ENCODE results near the gene KRTAP4-5.
"Not testable (repeated sequence)": the region's sequence is repeated elsewhere in the genome, so short reads cannot be mapped to it uniquely, and the experiment has no call there.

The KRTAP4-5 gene

GRCh38 chr17:41145261-41145660 is 4.4 kb downstream of the KRTAP4-5 start:
- DNase-seq = no peak

DNA sequence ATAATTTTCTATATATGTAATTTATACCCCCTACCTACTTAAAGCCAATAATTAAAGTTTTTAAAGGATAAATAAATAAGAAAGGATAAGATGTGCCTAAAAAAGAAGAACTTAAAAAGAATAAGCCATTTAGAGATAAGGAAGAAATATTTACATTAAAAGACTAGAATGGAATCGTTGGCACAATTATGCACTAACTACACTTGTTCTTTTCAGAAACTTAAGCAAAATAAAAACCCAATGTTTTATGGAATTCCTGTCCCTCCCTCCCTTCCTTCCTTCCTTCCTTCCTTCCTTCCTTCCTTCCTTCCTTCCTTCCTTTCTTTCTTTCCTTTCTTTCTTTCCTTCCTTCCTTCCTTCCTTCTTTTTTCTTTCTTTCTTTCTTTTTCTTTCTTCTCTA is 4.8 kb downstream of the KRTAP4-5 start:
- DNase-seq = no peak

- DNase-seq = no peak
Observed at GRCh38 chr17:41141361-41141760, 8.3 kb downstream of the KRTAP4-5 start.

DNA sequence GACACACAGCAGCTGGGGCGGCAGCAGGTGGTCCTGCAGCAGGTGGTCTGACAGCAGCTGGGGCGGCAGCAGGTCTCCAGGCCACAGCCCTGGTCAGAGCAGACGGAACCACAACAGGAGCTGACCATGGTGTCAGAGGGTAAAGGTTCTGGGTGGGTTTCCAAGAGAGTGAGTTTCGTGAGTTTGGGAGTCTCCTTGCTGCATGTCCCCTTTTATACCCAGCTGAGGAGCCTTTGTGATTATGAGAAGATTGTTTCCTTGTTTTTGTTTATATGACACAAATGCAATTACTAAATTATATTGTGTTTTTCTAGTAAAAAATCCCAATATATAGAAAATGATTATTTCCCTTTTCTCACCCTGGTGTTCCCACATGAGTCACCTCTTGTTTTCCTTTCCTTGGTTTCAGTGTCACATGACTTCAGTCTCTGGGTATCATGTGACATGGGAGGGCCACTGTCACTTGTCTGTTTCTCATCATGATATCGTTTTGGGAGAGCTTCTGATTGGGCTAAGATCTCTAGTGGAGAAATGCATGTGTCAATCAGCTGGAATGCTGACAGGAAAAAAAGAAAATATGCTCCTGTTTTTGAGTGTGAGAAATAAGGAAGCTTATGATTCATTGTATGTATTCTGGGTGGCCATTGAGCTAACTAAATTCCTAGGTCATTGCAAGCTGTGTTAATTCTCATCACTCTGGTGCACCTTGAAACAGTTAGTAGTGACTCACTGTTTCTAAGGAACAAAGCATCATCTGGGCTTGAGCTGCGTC is 9.1 kb downstream of the KRTAP4-5 start, which contains the start of gene KRTAP4-6:
Gene KRTAP4-6 (minus strand): TSS at position 185 of the 772 bp plus-strand sequence. CDS start 57 bp downstream, at position 128.
- DNase-seq = no peak

DNA sequence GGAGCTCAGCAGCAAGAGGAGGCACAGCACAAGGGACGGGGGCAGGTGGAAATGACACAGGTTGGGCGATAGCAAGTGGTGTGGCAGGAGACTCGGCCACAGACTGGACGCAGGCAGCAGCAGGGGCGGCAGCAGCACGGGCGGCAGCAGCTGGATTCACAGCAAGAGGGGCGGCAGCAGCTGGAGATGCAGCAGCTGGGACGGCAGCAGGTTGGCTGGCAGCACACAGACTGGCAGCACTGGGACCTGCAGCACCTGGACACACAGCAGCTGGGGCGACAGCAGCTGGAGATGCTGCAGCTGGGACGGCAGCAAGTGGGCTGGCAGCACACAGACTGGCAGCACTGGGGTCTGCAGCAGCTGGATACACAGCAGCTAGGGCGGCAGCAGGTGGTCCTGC is 9.8 kb downstream of the KRTAP4-5 start:
- not testable (repeated sequence) for DNase-seq

- no peak for DNase-seq
Observed at GRCh38 chr17:41133880-41134735, 15.5 kb downstream of the KRTAP4-5 start.

DNA sequence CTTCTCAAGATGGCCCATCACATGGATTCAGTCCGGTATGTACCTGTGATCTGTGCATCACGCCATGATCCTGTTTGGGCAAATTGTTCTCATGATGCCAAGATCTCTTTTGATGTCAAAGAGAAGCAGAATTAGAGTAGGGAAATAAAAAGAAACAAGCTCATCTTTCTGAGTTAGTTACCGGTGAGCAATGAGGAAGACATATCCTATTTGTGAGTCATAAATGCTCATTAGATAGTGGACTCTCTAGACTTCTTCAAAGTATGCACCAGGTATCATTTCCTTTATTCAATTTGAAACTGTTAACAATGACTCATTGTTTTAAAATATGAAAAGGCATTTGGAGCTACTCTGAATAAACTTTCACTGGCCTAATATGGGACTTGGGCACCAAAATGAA is 17.6 kb downstream of the KRTAP4-5 start:
- no peak for DNase-seq

DNA sequence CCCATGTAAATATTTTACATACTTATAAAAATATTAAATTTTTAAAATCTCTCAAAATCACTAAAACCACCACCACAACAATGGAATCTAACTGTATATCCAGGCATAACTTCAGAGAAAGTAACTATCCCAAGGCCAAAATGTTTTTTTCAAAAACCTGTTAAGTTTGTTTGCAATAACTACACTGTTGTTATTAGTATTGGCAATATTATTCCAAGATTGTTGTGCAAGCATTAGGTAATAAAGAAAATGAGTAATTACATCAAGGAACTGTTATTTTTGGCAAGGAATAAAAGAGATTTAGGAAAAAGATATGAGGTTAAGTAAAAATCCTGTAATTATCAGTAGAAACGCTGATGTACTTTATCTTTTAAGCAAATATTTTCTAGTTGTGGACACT is 22.3 kb downstream of the KRTAP4-5 start:
- DNase-seq = no peak

GRCh38 chr17:41126412-41126811 is 23.2 kb downstream of the KRTAP4-5 start:
- DNase-seq = no peak

DNA sequence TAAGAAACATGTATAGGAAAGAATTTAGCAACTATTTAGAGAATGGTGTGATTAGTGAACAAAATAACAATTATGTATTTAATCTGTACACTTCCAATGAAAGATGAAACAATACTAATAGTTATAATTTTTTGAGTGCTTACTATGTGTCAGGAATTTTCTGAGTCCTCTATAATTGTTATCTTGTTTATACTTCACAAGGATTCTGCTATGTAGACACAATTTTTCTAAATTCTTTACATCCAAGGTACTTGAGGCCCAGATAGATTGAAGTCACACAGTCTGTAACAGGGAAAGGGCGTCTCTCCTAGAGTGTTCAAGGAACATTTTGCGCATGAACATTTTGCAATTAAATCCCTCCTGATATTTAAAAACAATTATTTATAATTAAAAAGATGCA is 24.6 kb downstream of the KRTAP4-5 start:
- no peak for DNase-seq

DNA sequence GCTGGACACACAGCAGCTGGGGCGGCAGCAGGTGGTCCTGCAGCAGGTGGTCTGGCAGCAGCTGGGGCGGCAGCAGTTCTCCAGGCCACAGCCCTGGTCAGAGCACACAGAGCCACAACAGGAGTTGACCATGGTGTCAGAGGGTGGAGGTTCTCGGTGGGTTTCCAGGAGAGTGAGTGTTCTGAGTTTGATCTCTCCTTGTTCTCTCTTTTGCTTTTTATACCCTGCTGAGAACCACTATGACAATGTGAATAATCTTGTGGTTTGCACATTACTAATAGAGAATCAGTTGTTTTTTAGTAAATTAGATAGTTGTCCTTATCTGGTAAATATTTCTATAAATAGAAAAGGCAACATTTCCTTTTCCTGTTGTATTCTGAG is 25.6 kb downstream of the KRTAP4-5 start, which contains the start of gene KRTAP4-12:
Gene KRTAP4-12 (minus strand): TSS at position 192 of the 381 bp plus-strand sequence. CDS start 60 bp downstream, at position 132.
- DNase-seq = not testable (repeated sequence)

GRCh38 chr17:41123292-41123990 is 26.2 kb downstream of the KRTAP4-5 start:
- not testable (repeated sequence) for DNase-seq

- DNase-seq = no peak
Observed at GRCh38 chr17:41121742-41122141, 27.9 kb downstream of the KRTAP4-5 start.

DNA sequence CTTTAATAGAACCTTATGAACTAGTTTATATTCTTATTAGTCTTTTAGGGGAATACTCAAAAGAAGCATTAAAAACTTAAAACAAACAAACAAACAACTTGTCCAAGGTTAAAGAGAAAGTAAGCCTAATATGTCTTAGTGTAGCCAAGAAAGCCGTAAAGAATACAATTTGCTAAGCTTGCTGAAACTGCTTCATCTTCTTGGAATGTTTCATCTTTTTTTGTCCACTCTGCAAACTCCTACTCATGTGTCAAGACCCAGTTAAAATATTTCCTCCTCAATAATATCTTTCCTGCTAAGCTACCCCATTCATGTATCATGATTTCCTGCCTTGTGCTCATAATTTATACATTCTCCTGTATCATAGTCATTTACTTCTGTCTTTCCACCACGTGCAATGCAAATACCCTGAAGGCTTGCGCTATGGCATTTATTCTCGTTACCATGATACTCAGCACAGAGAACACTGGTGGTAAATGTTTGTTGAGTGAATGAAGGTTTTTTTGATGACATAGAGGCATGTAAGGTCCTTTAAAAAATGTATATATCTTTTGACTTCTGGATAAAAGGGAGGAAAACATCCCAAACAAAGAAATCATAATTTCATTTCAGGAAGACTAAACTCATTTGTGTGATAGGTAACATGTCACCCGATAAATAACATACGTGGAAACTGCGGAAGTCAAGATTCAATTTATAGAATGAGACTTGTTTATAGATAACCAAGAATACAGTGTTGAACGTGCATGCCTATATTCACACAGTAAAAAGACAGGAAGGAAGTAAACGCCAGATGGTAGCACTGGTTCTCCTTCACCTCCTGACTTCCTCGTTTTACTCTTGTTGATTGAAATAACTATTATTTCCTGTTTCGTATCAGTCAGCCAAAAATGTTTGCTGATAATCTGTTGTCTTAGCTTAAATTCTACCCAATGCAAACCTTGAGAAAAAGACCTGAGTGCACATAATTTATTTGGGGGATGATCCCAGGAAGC is 29.6 kb downstream of the KRTAP4-5 start:
- DNase-seq = peak in 1 of 2 donors; percentile 13

GRCh38 chr17:41118721-41119120 is 30.9 kb downstream of the KRTAP4-5 start:
- no peak for DNase-seq

DNA sequence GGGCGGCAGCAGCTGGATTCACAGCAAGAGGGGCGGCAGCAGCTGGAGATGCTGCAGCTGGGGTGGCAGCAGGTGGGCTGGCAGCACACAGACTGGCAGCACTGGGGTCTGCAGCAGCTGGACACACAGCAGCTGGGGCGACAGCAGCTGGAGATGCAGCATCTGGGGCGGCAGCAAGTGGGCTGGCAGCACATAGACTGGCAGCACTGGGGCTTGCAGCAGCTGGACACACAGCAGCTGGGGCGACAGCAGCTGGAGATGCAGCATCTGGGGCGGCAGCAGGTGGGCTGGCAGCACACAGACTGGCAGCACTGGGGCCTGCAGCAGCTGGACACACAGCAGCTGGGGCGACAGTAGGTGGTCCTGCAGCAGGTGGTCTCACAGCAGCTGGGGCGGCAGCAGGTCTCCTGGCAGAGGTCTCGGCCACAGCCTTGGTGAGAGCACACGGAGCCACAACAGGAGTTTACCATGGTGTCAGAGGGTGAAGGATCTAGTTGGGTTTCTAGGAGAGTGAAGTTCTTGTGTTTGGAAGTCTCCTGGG is 31.7 kb downstream of the KRTAP4-5 start, which contains the start of gene KRTAP4-11:
Gene KRTAP4-11 (minus strand): TSS at position 528 of the 541 bp plus-strand sequence. CDS start 58 bp downstream, at position 470.
- not testable (repeated sequence) for DNase-seq

DNA sequence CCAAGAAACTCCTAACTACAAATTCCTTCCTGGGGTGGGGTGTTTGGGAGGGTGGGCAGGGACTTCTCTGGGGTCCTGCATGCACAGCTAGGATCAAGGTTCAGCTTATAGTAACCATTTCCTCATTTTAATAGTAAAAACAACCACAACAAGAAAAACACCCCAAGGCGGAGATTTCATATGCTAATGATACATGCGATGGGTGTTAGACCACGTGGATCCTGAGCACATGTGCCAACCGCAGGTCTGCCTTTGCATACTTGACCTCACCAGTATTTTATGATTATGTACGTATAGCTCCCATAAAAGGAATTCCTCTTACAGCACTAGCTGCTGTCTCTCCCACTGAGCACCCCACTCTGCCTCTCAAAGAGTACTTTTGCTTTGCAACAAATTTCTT is 33.3 kb downstream of the KRTAP4-5 start:
- peak in 1 of 2 donors; percentile 52 for DNase-seq

DNA sequence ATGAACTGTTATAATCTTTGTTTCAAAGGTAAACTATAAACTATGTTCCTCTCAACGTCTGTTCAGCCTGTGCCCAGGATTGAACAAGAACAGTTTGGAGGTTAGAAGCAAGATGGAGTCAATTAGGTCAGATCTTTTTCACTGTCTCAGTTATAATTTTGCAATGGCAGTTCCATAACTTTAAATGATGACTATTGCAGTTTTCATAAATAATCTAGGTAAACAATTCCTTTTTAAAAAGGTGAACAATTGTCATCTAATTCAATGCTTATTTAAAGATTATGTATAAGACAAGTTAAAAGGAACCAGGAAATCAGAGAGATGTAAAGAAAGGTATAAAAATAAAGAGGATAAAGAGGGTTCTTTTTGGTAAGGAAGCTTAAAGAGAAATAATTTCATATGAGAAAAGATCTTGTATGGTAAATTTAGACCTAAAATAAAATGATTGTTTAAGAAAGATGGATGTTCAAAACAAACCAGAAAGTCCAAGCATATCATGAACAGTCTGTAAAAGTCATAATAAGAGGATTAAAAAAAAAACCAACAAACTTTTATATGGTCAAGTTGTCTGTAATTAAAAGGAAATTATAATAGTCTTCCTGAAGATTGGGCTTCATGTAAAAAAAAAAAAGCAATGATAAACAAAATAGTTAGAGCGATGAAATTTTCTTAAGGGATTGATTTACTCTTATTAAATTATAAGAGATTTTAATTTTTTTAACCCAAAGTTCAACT is 38.3 kb downstream of the KRTAP4-5 start:
- DNase-seq = no peak

DNA sequence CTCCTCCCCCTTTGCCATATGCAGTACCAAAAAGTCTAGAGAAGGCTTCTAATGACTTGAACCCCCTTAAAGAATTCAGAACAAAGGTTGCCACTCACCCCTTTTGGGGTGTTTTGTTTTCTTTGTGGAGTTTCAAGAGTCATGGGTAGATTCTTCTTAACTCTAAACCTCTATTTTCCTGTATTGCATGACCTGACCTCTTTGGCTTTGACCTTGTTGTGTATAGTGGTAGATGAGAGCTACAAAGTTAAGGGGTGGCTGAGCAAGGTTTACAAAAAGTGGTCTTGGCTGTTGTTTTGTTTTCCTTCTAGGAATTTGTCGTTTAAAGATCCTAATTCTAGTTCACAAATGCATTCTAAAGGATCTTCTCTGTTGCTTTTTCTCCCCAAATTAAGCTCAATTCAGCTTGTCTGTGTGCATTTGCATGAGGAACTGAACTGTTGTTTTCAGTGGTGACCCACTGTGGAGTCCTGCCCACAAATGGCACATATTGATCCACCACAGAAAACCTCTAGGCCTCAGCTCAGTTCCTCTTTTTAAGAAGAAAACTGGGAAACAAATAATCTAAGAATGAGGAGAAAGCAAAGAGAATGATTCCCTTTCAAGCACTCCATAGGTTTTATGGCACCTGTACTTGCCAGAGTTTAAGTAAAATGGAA is 40.8 kb downstream of the KRTAP4-5 start:
- DNase-seq = not testable (repeated sequence)

GRCh38 chr17:41107941-41108450 is 41.6 kb downstream of the KRTAP4-5 start:
- no peak for DNase-seq
